ENCODE data around the gene SMAD6.

DNA sequence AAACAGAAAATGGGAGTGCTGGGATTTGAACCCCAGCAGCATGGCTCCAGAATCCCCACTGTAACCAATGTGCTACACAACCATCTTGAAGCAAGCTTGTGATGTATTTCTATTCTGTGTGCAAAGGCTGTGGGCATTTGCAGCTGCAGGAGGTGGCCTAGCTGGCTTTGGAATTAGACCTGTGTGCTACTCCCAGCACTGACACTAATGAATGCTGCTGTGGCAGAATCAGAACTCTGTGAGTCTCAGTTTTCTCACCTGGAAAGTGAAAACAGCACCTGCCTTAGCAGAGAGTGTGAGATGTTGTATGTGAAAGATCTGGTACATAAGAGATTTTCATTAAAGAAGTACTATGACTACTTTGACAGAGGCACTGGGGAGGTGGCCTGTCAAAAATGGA is 21.5 kb upstream of the SMAD6 start:
- no peak for TF ChIP-seq POLR2A (IDR thresholded peaks at IDR 0.05)
- TF ChIP-seq, protein P1, sequence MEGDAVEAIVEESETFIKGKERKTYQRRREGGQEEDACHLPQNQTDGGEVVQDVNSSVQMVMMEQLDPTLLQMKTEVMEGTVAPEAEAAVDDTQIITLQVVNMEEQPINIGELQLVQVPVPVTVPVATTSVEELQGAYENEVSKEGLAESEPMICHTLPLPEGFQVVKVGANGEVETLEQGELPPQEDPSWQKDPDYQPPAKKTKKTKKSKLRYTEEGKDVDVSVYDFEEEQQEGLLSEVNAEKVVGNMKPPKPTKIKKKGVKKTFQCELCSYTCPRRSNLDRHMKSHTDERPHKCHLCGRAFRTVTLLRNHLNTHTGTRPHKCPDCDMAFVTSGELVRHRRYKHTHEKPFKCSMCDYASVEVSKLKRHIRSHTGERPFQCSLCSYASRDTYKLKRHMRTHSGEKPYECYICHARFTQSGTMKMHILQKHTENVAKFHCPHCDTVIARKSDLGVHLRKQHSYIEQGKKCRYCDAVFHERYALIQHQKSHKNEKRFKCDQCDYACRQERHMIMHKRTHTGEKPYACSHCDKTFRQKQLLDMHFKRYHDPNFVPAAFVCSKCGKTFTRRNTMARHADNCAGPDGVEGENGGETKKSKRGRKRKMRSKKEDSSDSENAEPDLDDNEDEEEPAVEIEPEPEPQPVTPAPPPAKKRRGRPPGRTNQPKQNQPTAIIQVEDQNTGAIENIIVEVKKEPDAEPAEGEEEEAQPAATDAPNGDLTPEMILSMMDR (IDR thresholded peaks at IDR 0.05), result no peak

All from heart left ventricle (tissue), 13 donors.